DOHH2 (cell line): ENCODE results near the gene SYNJ2.

Experiments used
- EZH2phosphoT487 ChIP-seq: fragments of 200-600 bp; sonication (generic); IDR thresholded peaks from 2 replicates; pipeline ENCODE4 v1.6.1; 2017; ENCODE audit warnings: borderline replicate concordance, mild to moderate bottlenecking, antibody characterized with exemption, low read length, moderate library complexity, mixed read lengths
- TF ChIP-seq, protein P1 (sequence below): fragments of 200-600 bp; sonication (generic); IDR thresholded peaks from one replicate; pipeline ENCODE4 v1.5.1; 2014; ENCODE audit warnings: antibody characterized with exemption, mild to moderate bottlenecking, low read depth, low read length; ENCODE audit not compliant: poor library complexity, severe bottlenecking

DNA sequence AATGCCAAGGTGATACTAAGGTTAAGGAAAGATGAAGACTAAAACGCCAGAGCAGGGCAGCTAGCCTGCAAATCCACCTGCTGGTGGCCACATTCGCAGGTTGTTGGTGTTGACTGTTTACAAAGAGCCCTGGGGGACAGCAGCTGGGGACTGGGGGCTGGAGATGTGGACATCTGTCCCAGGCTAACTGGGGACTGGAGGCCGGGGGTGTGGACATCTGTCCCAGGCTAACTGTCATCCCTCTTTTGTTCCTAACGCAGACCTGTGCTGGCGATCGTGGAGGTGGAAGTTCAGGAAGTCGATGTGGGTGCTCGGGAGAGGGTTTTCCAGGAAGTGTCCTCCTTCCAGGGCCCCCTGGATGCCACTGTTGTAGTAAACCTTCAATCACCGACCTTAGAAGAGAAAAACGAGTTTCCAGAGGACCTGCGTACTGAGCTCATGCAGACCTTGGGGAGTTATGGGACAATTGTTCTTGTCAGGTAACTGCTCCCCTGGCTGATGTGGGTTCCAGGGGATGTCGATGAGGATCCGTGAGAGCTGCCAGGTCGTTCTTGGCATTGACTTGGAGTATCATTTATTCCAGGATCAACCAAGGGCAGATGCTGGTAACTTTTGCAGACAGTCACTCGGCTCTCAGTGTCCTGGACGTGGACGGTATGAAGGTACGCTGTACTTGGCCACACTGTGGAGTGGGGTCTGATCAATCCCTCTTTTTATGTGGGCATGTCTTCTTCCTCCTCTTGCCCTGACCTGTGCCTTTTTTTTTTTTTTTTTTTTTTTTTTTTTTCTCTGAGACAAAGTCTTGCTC lies 99.4 kb downstream of the SYNJ2 start:
- TF ChIP-seq EZH2phosphoT487, result no peak
- TF ChIP-seq, protein P1, sequence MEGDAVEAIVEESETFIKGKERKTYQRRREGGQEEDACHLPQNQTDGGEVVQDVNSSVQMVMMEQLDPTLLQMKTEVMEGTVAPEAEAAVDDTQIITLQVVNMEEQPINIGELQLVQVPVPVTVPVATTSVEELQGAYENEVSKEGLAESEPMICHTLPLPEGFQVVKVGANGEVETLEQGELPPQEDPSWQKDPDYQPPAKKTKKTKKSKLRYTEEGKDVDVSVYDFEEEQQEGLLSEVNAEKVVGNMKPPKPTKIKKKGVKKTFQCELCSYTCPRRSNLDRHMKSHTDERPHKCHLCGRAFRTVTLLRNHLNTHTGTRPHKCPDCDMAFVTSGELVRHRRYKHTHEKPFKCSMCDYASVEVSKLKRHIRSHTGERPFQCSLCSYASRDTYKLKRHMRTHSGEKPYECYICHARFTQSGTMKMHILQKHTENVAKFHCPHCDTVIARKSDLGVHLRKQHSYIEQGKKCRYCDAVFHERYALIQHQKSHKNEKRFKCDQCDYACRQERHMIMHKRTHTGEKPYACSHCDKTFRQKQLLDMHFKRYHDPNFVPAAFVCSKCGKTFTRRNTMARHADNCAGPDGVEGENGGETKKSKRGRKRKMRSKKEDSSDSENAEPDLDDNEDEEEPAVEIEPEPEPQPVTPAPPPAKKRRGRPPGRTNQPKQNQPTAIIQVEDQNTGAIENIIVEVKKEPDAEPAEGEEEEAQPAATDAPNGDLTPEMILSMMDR, result no peak
